Measurements from ENCODE around the gene PEX12. TPM values are rescaled to one million over a fixed set of nuclear protein-coding genes. Genes with fewer than 3 reads are reported as not detected.

The PEX12 gene
- total RNA-seq, 1 experiment from 2014 or later = 5.2 TPM

- H3K27ac Mint-ChIP-seq = no peak overlapping the region
- no peak for ATAC-seq
Measured at GRCh38 chr17:35559495-35560210, 18.7 kb downstream of the PEX12 start.

More at GRCh38 chr17:35559495-35560210, 18.7 kb downstream of the PEX12 start:
- TF ChIP-seq USF2 (CRISPR knock-in tag; IDR thresholded peaks at IDR 0.05) (no peak), GABPB1 (CRISPR knock-in tag; IDR thresholded peaks at IDR 0.05) (no peak), NR2C2 (CRISPR knock-in tag; IDR thresholded peaks at IDR 0.05) (no peak), ZNF138 (CRISPR knock-in tag; conservative IDR thresholded peaks at IDR 0.05) (no peak), RELA (CRISPR knock-in tag; IDR thresholded peaks at IDR 0.05; ENCODE audit: borderline replicate concordance) (no peak), E2F4 (CRISPR knock-in tag; IDR thresholded peaks at IDR 0.05; ENCODE audit: borderline replicate concordance, low read depth) (no peak), RORB (CRISPR knock-in tag; IDR thresholded peaks at IDR 0.05) (no peak), CBFB (CRISPR knock-in tag; IDR thresholded peaks at IDR 0.05; ENCODE audit: low read depth) (no peak), ZNF423 (CRISPR knock-in tag; IDR thresholded peaks at IDR 0.05) (no peak), ZNF425 (CRISPR knock-in tag; conservative IDR thresholded peaks at IDR 0.05) (no peak), HMGXB4 (CRISPR knock-in tag; IDR thresholded peaks at IDR 0.05) (no peak), MAX (CRISPR knock-in tag; IDR thresholded peaks at IDR 0.05) (no peak), ZNF219 (CRISPR knock-in tag; IDR thresholded peaks at IDR 0.05; ENCODE audit: borderline replicate concordance) (no peak), OVOL2 (CRISPR knock-in tag; IDR thresholded peaks at IDR 0.05; ENCODE audit: borderline replicate concordance) (no peak), E2F1 (CRISPR knock-in tag; IDR thresholded peaks at IDR 0.05) (no peak)
- ChIA-PET POLR2A (no interaction called here), CTCF (no interaction called here)
- no peak for DNase-seq (ENCODE audit: low spot score)
- Mint-ChIP-seq H3K9me3 (no peaks in the 10 kb centered on the region), H3K36me3 (no peaks in the 10 kb centered on the region), H3K27me3 (ENCODE audit: low read depth) (peaks cover 33% of the 10 kb centered on the region), H3K4me3 (no peak overlapping the region), H3K4me1 (no peaks in the 10 kb centered on the region)
